ENCODE data around the gene ATXN3L.

- no peak for TF ChIP-seq ZFX (IDR thresholded peaks at IDR 0.05)
- TF ChIP-seq, protein P1, sequence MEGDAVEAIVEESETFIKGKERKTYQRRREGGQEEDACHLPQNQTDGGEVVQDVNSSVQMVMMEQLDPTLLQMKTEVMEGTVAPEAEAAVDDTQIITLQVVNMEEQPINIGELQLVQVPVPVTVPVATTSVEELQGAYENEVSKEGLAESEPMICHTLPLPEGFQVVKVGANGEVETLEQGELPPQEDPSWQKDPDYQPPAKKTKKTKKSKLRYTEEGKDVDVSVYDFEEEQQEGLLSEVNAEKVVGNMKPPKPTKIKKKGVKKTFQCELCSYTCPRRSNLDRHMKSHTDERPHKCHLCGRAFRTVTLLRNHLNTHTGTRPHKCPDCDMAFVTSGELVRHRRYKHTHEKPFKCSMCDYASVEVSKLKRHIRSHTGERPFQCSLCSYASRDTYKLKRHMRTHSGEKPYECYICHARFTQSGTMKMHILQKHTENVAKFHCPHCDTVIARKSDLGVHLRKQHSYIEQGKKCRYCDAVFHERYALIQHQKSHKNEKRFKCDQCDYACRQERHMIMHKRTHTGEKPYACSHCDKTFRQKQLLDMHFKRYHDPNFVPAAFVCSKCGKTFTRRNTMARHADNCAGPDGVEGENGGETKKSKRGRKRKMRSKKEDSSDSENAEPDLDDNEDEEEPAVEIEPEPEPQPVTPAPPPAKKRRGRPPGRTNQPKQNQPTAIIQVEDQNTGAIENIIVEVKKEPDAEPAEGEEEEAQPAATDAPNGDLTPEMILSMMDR (IDR thresholded peaks at IDR 0.05 in 2 of 3, conservative IDR thresholded peaks at IDR 0.05 in 1 of 3; ENCODE audit: borderline replicate concordance in 1 of 3, insufficient read depth in 1 of 3, low read depth in 2 of 3, low read length in 2 of 3), result no peak
- no peak for TF ChIP-seq POLR2A (IDR thresholded peaks at IDR 0.05; ENCODE audit: borderline replicate concordance, extremely low read depth, insufficient read depth, insufficient read length)
- TF ChIP-seq POLR2AphosphoS5 (IDR thresholded peaks at IDR 0.05; ENCODE audit: low read depth, low read length), result no peak
- TF ChIP-seq, protein P2, sequence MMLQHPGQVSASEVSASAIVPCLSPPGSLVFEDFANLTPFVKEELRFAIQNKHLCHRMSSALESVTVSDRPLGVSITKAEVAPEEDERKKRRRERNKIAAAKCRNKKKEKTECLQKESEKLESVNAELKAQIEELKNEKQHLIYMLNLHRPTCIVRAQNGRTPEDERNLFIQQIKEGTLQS (IDR thresholded peaks at IDR 0.05), result no peak
- TF ChIP-seq, protein P3, sequence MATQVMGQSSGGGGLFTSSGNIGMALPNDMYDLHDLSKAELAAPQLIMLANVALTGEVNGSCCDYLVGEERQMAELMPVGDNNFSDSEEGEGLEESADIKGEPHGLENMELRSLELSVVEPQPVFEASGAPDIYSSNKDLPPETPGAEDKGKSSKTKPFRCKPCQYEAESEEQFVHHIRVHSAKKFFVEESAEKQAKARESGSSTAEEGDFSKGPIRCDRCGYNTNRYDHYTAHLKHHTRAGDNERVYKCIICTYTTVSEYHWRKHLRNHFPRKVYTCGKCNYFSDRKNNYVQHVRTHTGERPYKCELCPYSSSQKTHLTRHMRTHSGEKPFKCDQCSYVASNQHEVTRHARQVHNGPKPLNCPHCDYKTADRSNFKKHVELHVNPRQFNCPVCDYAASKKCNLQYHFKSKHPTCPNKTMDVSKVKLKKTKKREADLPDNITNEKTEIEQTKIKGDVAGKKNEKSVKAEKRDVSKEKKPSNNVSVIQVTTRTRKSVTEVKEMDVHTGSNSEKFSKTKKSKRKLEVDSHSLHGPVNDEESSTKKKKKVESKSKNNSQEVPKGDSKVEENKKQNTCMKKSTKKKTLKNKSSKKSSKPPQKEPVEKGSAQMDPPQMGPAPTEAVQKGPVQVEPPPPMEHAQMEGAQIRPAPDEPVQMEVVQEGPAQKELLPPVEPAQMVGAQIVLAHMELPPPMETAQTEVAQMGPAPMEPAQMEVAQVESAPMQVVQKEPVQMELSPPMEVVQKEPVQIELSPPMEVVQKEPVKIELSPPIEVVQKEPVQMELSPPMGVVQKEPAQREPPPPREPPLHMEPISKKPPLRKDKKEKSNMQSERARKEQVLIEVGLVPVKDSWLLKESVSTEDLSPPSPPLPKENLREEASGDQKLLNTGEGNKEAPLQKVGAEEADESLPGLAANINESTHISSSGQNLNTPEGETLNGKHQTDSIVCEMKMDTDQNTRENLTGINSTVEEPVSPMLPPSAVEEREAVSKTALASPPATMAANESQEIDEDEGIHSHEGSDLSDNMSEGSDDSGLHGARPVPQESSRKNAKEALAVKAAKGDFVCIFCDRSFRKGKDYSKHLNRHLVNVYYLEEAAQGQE (IDR thresholded peaks at IDR 0.05; ENCODE audit: low read depth), result no peak
- no peak for TF ChIP-seq SP1 (IDR thresholded peaks at IDR 0.05; ENCODE audit: low read depth)
- TF ChIP-seq EZH2phosphoT487 (IDR thresholded peaks at IDR 0.05; ENCODE audit: borderline replicate concordance), result no peak
- no peak for TF ChIP-seq JUND (IDR thresholded peaks at IDR 0.05)
- TF ChIP-seq RAD21 (IDR thresholded peaks at IDR 0.05; ENCODE audit: low read depth), result no peak
- TF ChIP-seq CEBPB (IDR thresholded peaks at IDR 0.05; ENCODE audit: low read depth), result no peak
- TF ChIP-seq EZH2 (IDR thresholded peaks at IDR 0.05), result no peak
- TF ChIP-seq MAX (IDR thresholded peaks at IDR 0.05), result no peak
- TF ChIP-seq SIN3A (IDR thresholded peaks at IDR 0.05; ENCODE audit: low read depth), result no peak
These were observed 26.8 kb upstream of the ATXN3L start for GRCh38 chrX:13346646-13347045.
